GM21515 (cell line): ENCODE data around the gene SSR4.
"Not testable (repeated sequence)": the region's sequence is repeated elsewhere in the genome, so short reads cannot be mapped to it uniquely, and the experiment has no call there.

Experiments used
- ATAC-seq: cut with Tn5 transposase; IDR thresholded peaks from one replicate; pipeline ENCODE4 v1.9.1; 2021; ENCODE audit not compliant: unreplicated experiment

Gene SSR4

DNA sequence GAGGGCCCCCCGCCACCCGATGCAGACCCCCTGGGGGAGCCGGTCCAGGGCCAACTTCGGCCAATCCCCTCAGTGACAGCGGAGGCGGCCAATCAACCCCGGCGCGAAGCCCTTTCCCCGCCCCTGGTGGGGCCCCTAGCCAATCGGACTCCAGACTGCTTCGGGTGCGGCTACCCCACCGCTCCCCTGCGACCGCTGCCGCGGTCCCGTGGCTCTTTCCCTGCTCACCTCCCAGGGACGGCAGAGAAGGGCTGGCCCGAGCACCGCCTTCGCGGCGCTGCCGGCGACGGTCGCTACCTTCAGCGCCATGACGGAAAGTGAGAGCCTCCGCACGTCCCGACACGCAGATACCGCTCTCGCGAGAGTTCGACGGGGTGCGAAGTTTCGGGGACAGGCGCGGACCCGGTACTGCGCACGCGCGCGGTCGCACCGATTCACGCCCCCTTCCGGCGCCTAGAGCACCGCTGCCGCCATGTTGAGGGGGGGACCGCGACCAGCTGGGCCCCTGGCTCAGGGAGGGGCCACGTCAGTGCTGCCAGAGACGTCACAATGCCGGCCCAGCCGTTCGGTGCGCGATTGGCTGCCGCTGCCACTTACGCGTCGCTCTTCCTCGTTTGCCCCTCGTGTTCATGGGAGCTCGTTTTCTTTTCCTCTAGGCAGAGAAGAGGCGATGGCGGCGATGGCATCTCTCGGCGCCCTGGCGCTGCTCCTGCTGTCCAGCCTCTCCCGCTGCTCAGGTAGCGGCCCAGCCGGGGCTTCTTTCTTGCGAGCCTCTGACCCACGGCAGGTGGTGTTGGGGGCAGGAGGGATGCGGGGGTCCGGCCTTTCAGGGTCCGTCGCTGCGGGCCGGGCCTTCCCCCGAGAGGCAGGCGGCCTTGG lies at the start of gene SSR4, which contains the start of gene IDH3G:
TSS of gene SSR4 (plus strand) at position 651 of the 879 bp plus-strand sequence. CDS start at position 671, 20 bp downstream.
TSS of gene IDH3G (minus strand) at position 358 of the 879 bp plus-strand sequence. CDS start at position 309, 49 bp downstream.
- ATAC-seq = peak; percentile 90

- ATAC-seq = not testable (repeated sequence)
These were observed 49.4 kb upstream of the SSR4 start for GRCh38 chrX:153745067-153745433.

DNA sequence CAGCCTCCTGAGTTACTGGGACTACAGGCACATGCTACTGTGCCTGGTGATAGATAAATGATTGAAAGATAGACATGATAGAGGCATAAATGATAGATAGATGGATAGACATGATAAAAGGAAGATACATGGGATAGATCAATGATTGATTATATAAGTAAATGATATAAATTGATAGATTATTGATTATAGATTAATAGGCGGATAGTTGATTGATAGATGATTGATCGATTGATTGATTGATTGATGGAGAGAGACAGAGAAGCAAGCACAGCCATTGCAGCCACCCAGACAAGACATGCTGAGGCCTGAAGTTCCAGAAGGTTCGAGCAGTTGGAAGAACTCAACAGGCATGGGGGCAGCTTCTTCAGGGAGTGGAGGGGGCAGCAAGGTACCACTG lies 48.1 kb upstream of the SSR4 start:
- ATAC-seq = no peak

- ATAC-seq = not testable (repeated sequence)
These were observed 47.5 kb upstream of the SSR4 start for GRCh38 chrX:153746991-153747390.

- ATAC-seq = not testable (repeated sequence)
These were observed 45.5 kb upstream of the SSR4 start for GRCh38 chrX:153749017-153749416.

DNA sequence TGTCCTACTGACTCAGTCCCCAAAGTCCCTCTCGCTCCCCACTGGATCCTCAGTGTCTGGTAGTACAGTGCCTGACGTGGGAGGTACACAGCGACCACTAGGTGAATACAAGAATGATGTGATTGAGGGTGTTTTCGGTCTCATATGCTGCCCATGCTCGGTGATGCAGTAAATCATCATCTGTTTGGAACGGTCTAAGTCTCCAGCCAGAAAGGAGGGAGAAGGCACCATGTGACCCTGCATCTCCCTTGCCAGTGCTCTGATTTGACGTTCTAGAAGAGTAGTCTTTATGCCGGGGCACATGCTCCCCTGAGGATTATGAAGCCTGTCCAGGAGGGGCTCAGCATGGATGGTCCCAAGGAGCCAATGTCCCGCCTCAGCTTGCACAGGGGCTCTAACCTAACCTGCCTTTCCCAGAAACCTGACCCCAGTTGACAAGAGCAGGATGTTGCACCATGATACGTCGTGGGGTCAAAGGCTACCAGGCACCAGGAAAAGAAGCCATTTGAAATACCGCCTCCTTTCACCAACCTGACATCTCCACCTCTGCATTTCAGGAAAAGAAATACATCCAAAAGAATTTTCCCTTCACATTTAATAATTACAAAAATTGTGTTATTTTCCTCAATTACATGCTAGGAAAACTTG lies 44.2 kb upstream of the SSR4 start:
- ATAC-seq = no peak

DNA sequence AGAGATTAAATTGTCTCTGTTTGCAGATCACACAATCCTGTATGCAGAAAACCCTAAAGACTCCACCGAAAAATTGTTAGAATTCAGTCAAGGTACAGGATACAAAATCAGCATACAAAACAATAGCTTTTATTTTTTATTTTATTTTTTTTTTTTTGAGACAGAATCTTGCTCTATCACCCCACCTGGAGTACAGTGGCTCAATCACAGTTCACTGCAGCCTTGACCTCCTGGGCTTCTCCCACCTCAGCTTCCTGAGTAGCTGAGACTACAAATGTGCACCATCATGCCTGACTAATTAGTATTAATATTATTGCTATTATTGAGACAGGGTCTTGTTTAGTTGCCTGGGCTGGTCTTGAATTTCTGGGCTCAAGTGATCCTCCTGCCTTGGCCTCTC lies 39.3 kb upstream of the SSR4 start:
- ATAC-seq = no peak

- no peak for ATAC-seq
These were observed 32.6 kb upstream of the SSR4 start for GRCh38 chrX:153761863-153762262.

- no peak for ATAC-seq
These were observed 31.8 kb upstream of the SSR4 start for GRCh38 chrX:153762626-153763173.

DNA sequence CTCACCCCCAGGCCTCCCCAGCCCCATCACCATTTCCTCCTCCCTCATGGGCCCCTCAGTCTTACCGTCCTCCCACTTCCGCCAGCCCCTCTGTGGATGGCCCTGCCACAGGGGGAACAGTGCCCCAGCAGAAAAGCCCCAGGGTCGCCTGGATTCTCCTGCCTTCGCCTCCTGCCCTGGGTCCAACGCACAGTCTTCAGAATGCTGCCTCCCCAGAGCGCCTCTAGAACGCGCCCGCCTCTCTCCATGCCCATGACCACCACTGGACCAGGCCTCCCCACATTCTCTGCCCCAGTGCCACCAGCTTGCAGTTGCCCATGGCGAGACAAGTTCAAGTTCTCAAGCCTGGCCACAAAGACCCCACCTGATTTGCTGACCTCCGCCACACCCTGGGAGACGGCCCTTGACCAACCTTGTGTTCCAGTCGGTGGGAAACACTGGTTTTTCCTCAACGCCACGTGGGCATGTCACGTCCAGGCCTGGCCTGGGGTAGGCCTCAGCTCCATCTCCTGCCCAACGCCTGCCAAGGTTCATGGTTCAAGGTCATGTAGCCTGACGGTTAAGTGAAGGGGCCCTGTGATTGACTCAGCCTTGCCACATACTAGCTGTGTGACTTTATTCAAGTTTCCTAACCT lies 31.1 kb upstream of the SSR4 start:
- no peak for ATAC-seq

DNA sequence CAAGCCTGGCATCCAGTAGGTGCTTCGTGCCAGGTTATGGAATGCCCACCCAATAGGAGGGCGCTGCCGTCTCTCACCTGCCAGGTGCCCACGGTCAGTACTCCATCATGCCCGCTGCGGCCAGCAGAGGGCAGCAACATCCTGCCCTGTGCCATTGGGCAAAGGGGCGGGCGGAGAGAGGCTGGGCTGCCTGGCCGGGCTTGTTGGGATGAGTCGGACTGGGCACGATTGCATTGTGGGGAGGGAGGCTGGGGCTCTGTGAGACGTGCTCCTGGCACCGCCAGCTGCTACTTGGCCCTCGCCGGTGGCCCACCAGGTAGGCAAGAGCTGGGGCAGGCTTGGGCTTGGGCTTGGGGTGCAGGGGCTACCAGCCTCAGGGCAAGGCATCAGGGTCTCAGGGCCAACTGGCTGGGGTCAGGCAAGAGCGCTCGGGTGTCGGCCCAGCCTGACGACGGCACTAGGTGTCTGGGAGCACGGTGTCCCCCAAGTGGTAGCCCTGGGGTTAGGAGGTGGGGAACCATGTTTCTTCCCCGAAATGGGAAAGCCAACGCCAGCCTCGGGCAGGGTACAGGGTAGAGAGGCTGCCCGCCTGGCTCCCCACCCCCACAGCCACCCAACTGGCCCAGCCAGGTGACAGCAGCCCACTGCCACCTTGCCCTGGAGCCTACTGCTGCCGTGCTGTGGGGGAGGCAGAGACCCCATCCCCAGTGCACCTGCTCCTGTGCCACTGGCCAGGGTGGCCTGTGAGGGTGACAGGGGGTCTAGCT lies 30.3 kb upstream of the SSR4 start, which contains the start of gene PLXNB3:
TSS of gene PLXNB3 (plus strand) at position 261 of the 767 bp plus-strand sequence. CDS start 1,287 bp downstream, outside the sequence.
- no peak for ATAC-seq

DNA sequence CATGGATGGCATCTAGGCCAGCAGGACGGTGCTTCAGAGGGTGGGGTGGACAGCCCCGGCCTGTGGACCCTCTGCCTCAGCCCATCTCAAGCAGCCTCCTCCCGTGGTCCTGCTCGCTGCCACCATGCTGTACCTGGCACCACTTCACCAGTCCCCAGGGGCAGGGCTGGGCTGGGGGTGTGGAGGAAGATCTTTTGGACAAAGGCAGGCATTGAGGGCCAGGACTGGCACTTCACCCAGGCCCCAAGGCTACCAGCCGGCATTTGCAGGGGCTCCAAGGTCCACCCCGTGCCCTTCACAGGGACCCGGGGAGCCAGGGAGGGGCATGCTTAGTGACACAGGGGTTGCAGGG lies 29.7 kb upstream of the SSR4 start:
- ATAC-seq = no peak

DNA sequence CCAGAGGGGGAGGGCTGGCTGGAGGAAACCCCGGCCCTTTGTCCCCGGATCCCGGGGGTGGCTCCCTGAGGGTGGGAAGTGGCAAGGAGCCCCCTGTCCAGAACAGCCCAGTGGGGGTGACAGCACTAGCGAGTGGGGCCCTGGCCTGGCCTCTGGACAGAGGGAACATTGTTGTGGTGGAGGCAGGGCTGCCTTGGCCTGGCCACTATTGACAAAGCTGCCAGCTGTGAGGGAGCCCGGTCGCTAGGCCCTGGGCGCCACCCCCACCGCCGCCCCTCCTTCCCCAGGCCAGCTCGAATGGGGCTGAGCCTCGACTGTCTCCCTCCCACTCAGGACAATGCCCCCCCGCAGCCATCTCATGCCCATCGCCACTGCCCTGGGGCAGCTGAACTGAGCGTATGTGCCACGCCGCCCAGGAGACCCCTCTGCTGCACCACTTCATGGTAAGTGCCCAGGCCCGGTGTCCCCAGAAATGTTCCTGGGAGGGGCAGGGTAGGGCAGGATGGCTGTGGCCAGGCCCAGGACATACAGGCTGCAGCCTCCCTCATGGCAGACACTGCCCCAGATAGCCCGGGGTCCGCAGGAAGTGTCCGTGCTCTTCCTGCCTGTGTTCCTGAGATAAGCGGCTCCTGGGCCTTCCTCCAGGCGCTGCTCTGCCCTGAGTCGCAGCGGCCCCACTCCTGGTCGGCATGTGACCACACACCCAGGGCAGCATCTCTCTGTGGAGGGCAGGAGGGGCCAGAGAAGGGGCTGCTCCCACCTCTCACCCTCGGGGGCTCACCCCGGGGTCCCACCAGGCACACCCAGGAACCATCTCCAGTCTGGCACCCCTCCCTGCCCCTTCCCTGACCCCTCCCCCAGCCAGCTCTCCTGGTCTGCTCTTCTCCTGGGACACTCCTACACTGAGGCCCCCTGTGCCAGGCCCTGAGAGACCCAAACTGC lies 29.1 kb upstream of the SSR4 start:
- no peak for ATAC-seq

GRCh38 chrX:153766098-153766817 lies 28.2 kb upstream of the SSR4 start:
- no peak for ATAC-seq

GRCh38 chrX:153766871-153767673 lies 27.4 kb upstream of the SSR4 start:
- ATAC-seq = no peak

DNA sequence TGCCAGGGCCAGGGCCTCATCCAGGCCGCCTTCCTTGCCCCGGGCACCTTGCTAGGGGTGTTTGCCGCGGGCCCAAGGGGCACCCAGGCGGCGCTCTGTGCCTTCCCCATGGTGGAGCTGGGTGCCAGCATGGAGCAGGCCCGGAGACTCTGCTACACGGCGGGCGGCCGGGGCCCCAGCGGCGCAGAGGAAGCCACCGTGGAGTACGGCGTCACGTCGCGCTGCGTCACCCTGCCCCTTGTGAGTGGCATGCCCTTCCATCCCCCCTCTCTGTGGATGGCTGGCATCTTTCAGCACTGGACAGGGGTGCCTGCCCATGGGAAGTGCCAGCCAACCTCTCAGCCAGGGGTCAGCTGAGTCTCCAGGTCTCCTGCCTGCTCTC lies 26.8 kb upstream of the SSR4 start:
- no peak for ATAC-seq

GRCh38 chrX:153768311-153769157 lies 25.9 kb upstream of the SSR4 start:
- ATAC-seq = no peak
